ENCODE results near the gene TPRN.

DNA sequence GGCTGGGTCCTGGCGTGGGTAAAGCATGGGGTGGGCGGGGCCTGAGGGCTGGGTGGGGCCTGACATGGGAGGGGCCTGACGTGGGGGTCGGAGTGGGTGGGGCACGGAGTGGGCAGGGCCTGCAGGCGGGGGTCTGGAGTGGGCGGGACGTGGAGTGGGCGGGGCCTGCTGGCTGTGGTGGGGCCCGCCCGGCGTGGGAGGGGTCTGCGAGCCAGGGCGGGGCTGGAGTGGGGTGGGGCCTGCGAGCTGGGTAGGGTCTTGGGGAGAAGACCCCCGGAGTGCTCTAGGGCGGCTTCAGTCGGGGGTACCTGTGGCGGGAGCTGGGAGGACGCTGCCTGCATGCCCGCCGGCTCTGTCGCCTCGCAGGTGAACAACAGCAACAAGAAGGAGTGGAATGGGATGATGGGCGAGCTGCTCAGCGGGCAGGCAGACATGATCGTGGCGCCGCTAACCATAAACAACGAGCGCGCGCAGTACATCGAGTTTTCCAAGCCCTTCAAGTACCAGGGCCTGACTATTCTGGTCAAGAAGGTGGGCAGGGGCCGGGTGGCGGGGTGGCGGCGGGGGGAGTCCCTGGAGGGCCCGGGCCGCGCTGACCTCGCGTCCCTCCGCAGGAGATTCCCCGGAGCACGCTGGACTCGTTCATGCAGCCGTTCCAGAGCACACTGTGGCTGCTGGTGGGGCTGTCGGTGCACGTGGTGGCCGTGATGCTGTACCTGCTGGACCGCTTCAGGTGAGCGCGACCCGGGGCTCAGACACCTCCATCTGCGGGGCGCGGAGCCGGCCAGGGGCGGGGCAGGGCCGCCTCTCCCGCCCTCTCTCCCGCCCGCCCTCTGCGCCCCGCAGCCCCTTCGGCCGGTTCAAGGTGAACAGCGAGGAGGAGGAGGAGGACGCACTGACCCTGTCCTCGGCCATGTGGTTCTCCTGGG, 38.7 kb downstream of the TPRN start:
- TF ChIP-seq POLR2AphosphoS5 (IDR thresholded peaks at IDR 0.05; ENCODE audit: low read depth, low read length) (no peak), SIN3A (IDR thresholded peaks at IDR 0.05; ENCODE audit: borderline replicate concordance, insufficient read depth, low read length) (no peak), TAF1 (IDR thresholded peaks at IDR 0.05; ENCODE audit: borderline replicate concordance, insufficient read depth, low read length) (no peak)
- TF ChIP-seq, protein P1, sequence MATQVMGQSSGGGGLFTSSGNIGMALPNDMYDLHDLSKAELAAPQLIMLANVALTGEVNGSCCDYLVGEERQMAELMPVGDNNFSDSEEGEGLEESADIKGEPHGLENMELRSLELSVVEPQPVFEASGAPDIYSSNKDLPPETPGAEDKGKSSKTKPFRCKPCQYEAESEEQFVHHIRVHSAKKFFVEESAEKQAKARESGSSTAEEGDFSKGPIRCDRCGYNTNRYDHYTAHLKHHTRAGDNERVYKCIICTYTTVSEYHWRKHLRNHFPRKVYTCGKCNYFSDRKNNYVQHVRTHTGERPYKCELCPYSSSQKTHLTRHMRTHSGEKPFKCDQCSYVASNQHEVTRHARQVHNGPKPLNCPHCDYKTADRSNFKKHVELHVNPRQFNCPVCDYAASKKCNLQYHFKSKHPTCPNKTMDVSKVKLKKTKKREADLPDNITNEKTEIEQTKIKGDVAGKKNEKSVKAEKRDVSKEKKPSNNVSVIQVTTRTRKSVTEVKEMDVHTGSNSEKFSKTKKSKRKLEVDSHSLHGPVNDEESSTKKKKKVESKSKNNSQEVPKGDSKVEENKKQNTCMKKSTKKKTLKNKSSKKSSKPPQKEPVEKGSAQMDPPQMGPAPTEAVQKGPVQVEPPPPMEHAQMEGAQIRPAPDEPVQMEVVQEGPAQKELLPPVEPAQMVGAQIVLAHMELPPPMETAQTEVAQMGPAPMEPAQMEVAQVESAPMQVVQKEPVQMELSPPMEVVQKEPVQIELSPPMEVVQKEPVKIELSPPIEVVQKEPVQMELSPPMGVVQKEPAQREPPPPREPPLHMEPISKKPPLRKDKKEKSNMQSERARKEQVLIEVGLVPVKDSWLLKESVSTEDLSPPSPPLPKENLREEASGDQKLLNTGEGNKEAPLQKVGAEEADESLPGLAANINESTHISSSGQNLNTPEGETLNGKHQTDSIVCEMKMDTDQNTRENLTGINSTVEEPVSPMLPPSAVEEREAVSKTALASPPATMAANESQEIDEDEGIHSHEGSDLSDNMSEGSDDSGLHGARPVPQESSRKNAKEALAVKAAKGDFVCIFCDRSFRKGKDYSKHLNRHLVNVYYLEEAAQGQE (IDR thresholded peaks at IDR 0.05; ENCODE audit: insufficient read depth in 1 of 2, low read depth in 2 of 2, low read length in 2 of 2): no peak
